ENCODE data around the gene THADA.

DNA sequence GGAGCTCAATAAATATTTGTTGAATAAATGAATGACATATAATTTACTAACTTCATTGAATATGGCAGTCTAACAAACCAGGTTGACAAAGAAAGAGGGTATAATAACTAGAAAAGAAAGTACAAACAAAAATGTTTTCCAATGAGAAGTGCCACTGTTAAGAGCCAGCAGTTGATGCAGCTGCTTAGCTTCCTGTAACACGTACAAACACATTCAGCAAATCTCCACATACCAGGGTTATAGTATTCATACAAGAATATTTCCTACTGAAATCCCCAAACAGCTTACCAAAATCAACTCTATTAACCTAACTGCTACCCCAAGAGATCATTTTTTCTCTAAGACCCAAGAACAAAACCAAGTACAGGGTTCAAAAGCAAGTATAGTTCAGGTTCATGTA is 77.7 kb downstream of the THADA start:
- TF ChIP-seq SP1 (IDR thresholded peaks at IDR 0.05): no peak
- TF ChIP-seq ARNT (IDR thresholded peaks at IDR 0.05): no peak
- no peak for TF ChIP-seq TARDBP (IDR thresholded peaks at IDR 0.05)
- no peak for TF ChIP-seq BHLHE40 (IDR thresholded peaks at IDR 0.05; ENCODE audit: borderline replicate concordance)
- TF ChIP-seq FOXK2 (IDR thresholded peaks at IDR 0.05): no peak
- TF ChIP-seq ZNF384 (IDR thresholded peaks at IDR 0.05): no peak
- no peak for TF ChIP-seq L3MBTL2 (conservative IDR thresholded peaks at IDR 0.05)
- no peak for TF ChIP-seq FOXM1 (IDR thresholded peaks at IDR 0.05; ENCODE audit: borderline replicate concordance)
- TF ChIP-seq FOXA1 (IDR thresholded peaks at IDR 0.05): no peak
- no peak for TF ChIP-seq LEF1 (IDR thresholded peaks at IDR 0.05; ENCODE audit: borderline replicate concordance)
- TF ChIP-seq CTBP1 (IDR thresholded peaks at IDR 0.05; ENCODE audit: borderline replicate concordance): no peak
- TF ChIP-seq SUZ12 (IDR thresholded peaks at IDR 0.05): no peak
